ENCODE results near the gene CLDN18.

Gene CLDN18

GRCh38 chr3:138009476-138010272 lies at the start of gene CLDN18:
CLDN18 (plus strand) TSS chr3:138010165; CDS start chr3:138010226, 61 bp downstream.
- peak; percentile 51 for DNase-seq (ENCODE audit: low read depth)

- no peak for DNase-seq (ENCODE audit: low read depth)
These were observed 47.7 kb upstream of the CLDN18 start for GRCh38 chr3:137962251-137962650.

- no peak for DNase-seq (ENCODE audit: low read depth)
These were observed 46.5 kb upstream of the CLDN18 start for GRCh38 chr3:137963463-137963862.

- DNase-seq (ENCODE audit: low read depth) = peak; percentile 31
These were observed 38.8 kb upstream of the CLDN18 start for GRCh38 chr3:137970914-137971831.

GRCh38 chr3:137972396-137972795 lies 37.6 kb upstream of the CLDN18 start:
- no peak for DNase-seq (ENCODE audit: low read depth)

GRCh38 chr3:137978328-137978727 lies 31.6 kb upstream of the CLDN18 start:
- DNase-seq (ENCODE audit: low read depth) = no peak

- no peak for DNase-seq (ENCODE audit: low read depth)
These were observed 22.2 kb upstream of the CLDN18 start for GRCh38 chr3:137987723-137988122.

- DNase-seq (ENCODE audit: low read depth) = no peak
These were observed 21.8 kb upstream of the CLDN18 start for GRCh38 chr3:137988152-137988551.

- DNase-seq (ENCODE audit: low read depth) = no peak
These were observed 21.0 kb upstream of the CLDN18 start for GRCh38 chr3:137988982-137989381.

GRCh38 chr3:137990427-137990826 lies 19.5 kb upstream of the CLDN18 start:
- no peak for DNase-seq (ENCODE audit: low read depth)

GRCh38 chr3:137992592-137992991 lies 17.4 kb upstream of the CLDN18 start:
- DNase-seq (ENCODE audit: low read depth) = no peak

GRCh38 chr3:137998121-137999042 lies 11.6 kb upstream of the CLDN18 start:
- DNase-seq (ENCODE audit: low read depth) = no peak

- no peak for DNase-seq (ENCODE audit: low read depth)
These were observed 6.9 kb upstream of the CLDN18 start for GRCh38 chr3:138003069-138003468.

- no peak for DNase-seq (ENCODE audit: low read depth)
These were observed 4.3 kb upstream of the CLDN18 start for GRCh38 chr3:138005627-138006026.

- no peak for DNase-seq (ENCODE audit: low read depth)
These were observed 2.1 kb upstream of the CLDN18 start for GRCh38 chr3:138007898-138008297.

- no peak for DNase-seq (ENCODE audit: low read depth)
These were observed 267 bp downstream of the CLDN18 start for GRCh38 chr3:138010273-138010590.

GRCh38 chr3:138011722-138012121 lies 1.8 kb downstream of the CLDN18 start:
- no peak for DNase-seq (ENCODE audit: low read depth)

- no peak for DNase-seq (ENCODE audit: low read depth)
These were observed 2.6 kb downstream of the CLDN18 start for GRCh38 chr3:138012526-138012925.

GRCh38 chr3:138016065-138016464 lies 6.1 kb downstream of the CLDN18 start:
- DNase-seq (ENCODE audit: low read depth) = no peak

GRCh38 chr3:138019281-138020069 lies 9.5 kb downstream of the CLDN18 start:
- no peak for DNase-seq (ENCODE audit: low read depth)

- DNase-seq (ENCODE audit: low read depth) = no peak
These were observed 13.8 kb downstream of the CLDN18 start for GRCh38 chr3:138023754-138024153.

Measured in HS-27A (cell line).